Omental fat pad (tissue), 4 donors: ENCODE data around the gene CACNA2D1. TPM values are rescaled to one million over a fixed set of nuclear protein-coding genes. Genes with fewer than 3 reads are reported as not detected.

Experiments used
- ATAC-seq: fragments of 150-250 bp; one replicate; pipeline ENCODE4 v1.9.1; 2016; ENCODE audit warnings: mild to moderate bottlenecking, moderate library complexity; ENCODE audit not compliant: low FRiP score
- DNase-seq: peaks from one replicate; pipeline ENCODE4 v3.0.0-alpha.2; 2019; ENCODE audit warnings: low spot score
- CTCF ChIP-seq, 3 donors: fragments of 450-650 bp; IDR thresholded peaks; one replicate each; pipeline ENCODE4 v1.5.1; 2016 to 2017; ENCODE audit warnings: antibody characterized with exemption in 3 of 3, mild to moderate bottlenecking in 3 of 3, moderate library complexity in 2 of 3
- total RNA-seq, 4 donors: library from RNA; depleted of rRNA; stranded (reverse); fragments of >200 nt; gene quantifications; one replicate each; pipeline ENCODE4 v1.1.0, GENCODE V29; 2016

Gene CACNA2D1
- total RNA-seq, 4 donors from 2014 or later, result 20.5 to 39.8 (median 29.3) TPM

- no peak for TF ChIP-seq CTCF (IDR thresholded peaks at IDR 0.05)
- no peak for DNase-seq
- ATAC-seq, result peak; percentile 81
Observed at GRCh38 chr7:82294382-82294784, 149.2 kb downstream of the CACNA2D1 start.

GRCh38 chr7:82293467-82293866 lies 150.1 kb downstream of the CACNA2D1 start:
- DNase-seq (no peak), ATAC-seq (no peak)
- TF ChIP-seq CTCF (IDR thresholded peaks at IDR 0.05), result no peak

- no peak for DNase-seq
- no peak for TF ChIP-seq CTCF (IDR thresholded peaks at IDR 0.05)
- no peak for ATAC-seq
Observed at GRCh38 chr7:82291931-82292330, 151.6 kb downstream of the CACNA2D1 start.

GRCh38 chr7:82289889-82290288 lies 153.7 kb downstream of the CACNA2D1 start:
- no peak for DNase-seq
- no peak for TF ChIP-seq CTCF (IDR thresholded peaks at IDR 0.05)
- ATAC-seq, result no peak

GRCh38 chr7:82289152-82289535 lies 154.4 kb downstream of the CACNA2D1 start:
- DNase-seq (no peak), ATAC-seq (no peak)
- TF ChIP-seq CTCF (IDR thresholded peaks at IDR 0.05), result no peak

GRCh38 chr7:82286798-82287140 lies 156.8 kb downstream of the CACNA2D1 start:
- ATAC-seq (no peak), DNase-seq (no peak)
- no peak for TF ChIP-seq CTCF (IDR thresholded peaks at IDR 0.05)

- DNase-seq (no peak), ATAC-seq (no peak)
- no peak for TF ChIP-seq CTCF (IDR thresholded peaks at IDR 0.05)
Observed at GRCh38 chr7:82286096-82286797, 157.3 kb downstream of the CACNA2D1 start.
